Cardiac fibroblast (primary cell): ENCODE data around the gene ZBTB48.

Source experiments
- DNase-seq, 2 donors: peaks; one replicate each; pipeline versions ENCODE4 v3.0.0 to v3.0.0-alpha.2; 2010; ENCODE audit warnings: low read depth in 2 of 2
- H3K4me3 ChIP-seq, 2 donors: replicated peaks in 1 of 2; 1 replicate in 1 of 2; 2 replicates in 1 of 2; pipeline ENCODE4 v1.5.1; 2011; ENCODE audit warnings: low read depth in 2 of 2, low read length in 2 of 2, mild to moderate bottlenecking in 2 of 2, moderate library complexity in 1 of 2
- CTCF ChIP-seq: IDR thresholded peaks from one replicate; pipeline ENCODE4 v1.5.1; 2011; ENCODE audit warnings: low read depth, mild to moderate bottlenecking, low read length, inconsistent platforms

ZBTB48 gene

GRCh38 chr1:6538956-6539355 lies 40.8 kb upstream of the ZBTB48 start:
- DNase-seq = peak in 1 of 2 donors; percentile 69
- TF ChIP-seq CTCF = no peak

GRCh38 chr1:6544831-6545230 lies 35.0 kb upstream of the ZBTB48 start:
- TF ChIP-seq CTCF = no peak
- peak; percentile 14 to 78 for DNase-seq
- H3K4me3 ChIP-seq = no peak overlapping the region

More at GRCh38 chr1:6538956-6539355, 40.8 kb upstream of the ZBTB48 start:
- no peak overlapping the region for H3K4me3 ChIP-seq

GRCh38 chr1:6545276-6546112 lies 34.3 kb upstream of the ZBTB48 start:
- TF ChIP-seq CTCF = no peak
- peak; percentile 29 to 48 for DNase-seq
- no peak overlapping the region for H3K4me3 ChIP-seq

GRCh38 chr1:6546326-6546725 lies 33.5 kb upstream of the ZBTB48 start:
- no peak for DNase-seq
- no peak overlapping the region for H3K4me3 ChIP-seq
- TF ChIP-seq CTCF = no peak

- TF ChIP-seq CTCF = no peak
- H3K4me3 ChIP-seq = no peak overlapping the region
- peak; percentile 32 to 35 for DNase-seq
These were observed 32.5 kb upstream of the ZBTB48 start for GRCh38 chr1:6547301-6547700.

- H3K4me3 ChIP-seq = peak within 1 kb of the TSS; percentile 94 to 96
- peak; percentile 97 for TF ChIP-seq CTCF
- DNase-seq = peak; percentile 92 to 93
These were observed 25.5 kb upstream of the ZBTB48 start, which contains the start of gene NOL9 for GRCh38 chr1:6554031-6554906. NOL9 (minus strand) TSS chr1:6554513; CDS start chr1:6554502, 11 bp downstream.
